Endothelial cell of umbilical vein (primary cell): ENCODE data around the gene EEF1AKMT2. TPM values are rescaled to one million over a fixed set of nuclear protein-coding genes. Genes with fewer than 3 reads are reported as not detected.

Source experiments
- BruUV-seq: library from RNA; stranded (reverse); fragments of 400-500 nt; replicated peaks from 2 replicates; lab custom pipeline; 2021; lab: Mats Ljungman, UMichigan
- CTCF ChIA-PET: fragments of 300-600, 350-600 bp; sonication (Branson Sonifier 250); formaldehyde crosslinking; loops from one replicate; lab custom pipeline; 2021; ENCODE audit warnings: antibody characterized with exemption, inconsistent platforms; lab: Charles Lee
- POLR2A ChIA-PET: fragments of 300-600, 350-600 bp; sonication (Branson Sonifier 250); formaldehyde crosslinking; loops from one replicate; lab custom pipeline; 2021; ENCODE audit warnings: antibody characterized with exemption, inconsistent platforms; lab: Charles Lee
- DNase-seq: peaks from one replicate; pipeline ENCODE4 v3.0.0-alpha.2; 2011; ENCODE audit warnings: low read depth, low spot score
- FAIRE-seq: peaks from 2 replicates; lab custom pipeline; 2011; peaks lifted over from hg19 to GRCh38; lab: Jason Lieb, UNC
- H2AFZ ChIP-seq: 2 replicates; pipeline ENCODE4 v1.6.0; 2012; ENCODE audit warnings: low read depth, low read length, control low read depth, inconsistent platforms
- H3K27ac ChIP-seq: 2 replicates; pipeline ENCODE4 v1.5.1; 2011; ENCODE audit warnings: low read depth, mild to moderate bottlenecking, control low read depth, low read length, moderate library complexity; ENCODE audit not compliant: insufficient read depth
- H3K27me3 ChIP-seq, 2 experiments: 2 replicates each; pipeline versions ENCODE4 v1.6.0 to v1.6.1; 2011; ENCODE audit warnings: low read length in 2 of 2, mixed read lengths in 1 of 2; ENCODE audit not compliant: control insufficient read depth in 2 of 2, insufficient read depth in 2 of 2
- H3K36me3 ChIP-seq, 2 experiments: 2 replicates in 1 of 2; 3 replicates in 1 of 2; pipeline ENCODE4 v1.5.1; 2011; ENCODE audit warnings: low read length in 2 of 2, mild to moderate bottlenecking in 1 of 2, moderate library complexity in 1 of 2; ENCODE audit not compliant: control insufficient read depth in 2 of 2, insufficient read depth in 2 of 2; ENCODE audit errors: extremely low read depth in 1 of 2
- H3K4me1 ChIP-seq: 3 replicates; pipeline ENCODE4 v1.5.1; 2011; ENCODE audit warnings: mild to moderate bottlenecking, low read length; ENCODE audit not compliant: control insufficient read depth, insufficient read depth; ENCODE audit errors: extremely low read depth
- H3K4me2 ChIP-seq: 2 replicates; pipeline ENCODE4 v1.6.1; 2011; ENCODE audit warnings: low read length, control low read depth, mixed read lengths; ENCODE audit not compliant: insufficient read depth
- H3K4me3 ChIP-seq, 3 experiments: fragments of 200-600 bp in 1 of 3; sonication (generic), shearing (Covaris generic) in 1 of 3; replicated peaks in 1 of 3; 2 replicates each; pipeline ENCODE4 v1.5.1; 2011 to 2016; ENCODE audit warnings: control low read depth in 3 of 3, low read length in 3 of 3, mild to moderate bottlenecking in 2 of 3, inconsistent platforms in 1 of 3, low read depth in 1 of 3, moderate library complexity in 1 of 3; ENCODE audit not compliant: insufficient read depth in 1 of 3
- H3K79me2 ChIP-seq: 2 replicates; pipeline ENCODE4 v1.6.0; 2012; ENCODE audit warnings: low read length, inconsistent platforms; ENCODE audit not compliant: control insufficient read depth, insufficient read depth
- H3K9ac ChIP-seq: replicated peaks from 2 replicates; pipeline ENCODE3; 2011; ENCODE audit warnings: low read length, control low read depth; ENCODE audit not compliant: insufficient read depth; ENCODE audit errors: extremely low read depth
- H3K9me1 ChIP-seq: replicated peaks from 3 replicates; pipeline ENCODE4 v1.6.0; 2011; ENCODE audit warnings: mild to moderate bottlenecking, low read length; ENCODE audit not compliant: control insufficient read depth, insufficient read depth; ENCODE audit errors: extremely low read depth
- H3K9me3 ChIP-seq: replicated peaks from 2 replicates; pipeline ENCODE4 v1.5.1; 2012; ENCODE audit warnings: low read length, inconsistent platforms; ENCODE audit not compliant: control insufficient read depth, insufficient read depth
- H4K20me1 ChIP-seq: replicated peaks from 2 replicates; pipeline ENCODE3; 2011; ENCODE audit warnings: mild to moderate bottlenecking, low read length; ENCODE audit not compliant: control insufficient read depth, insufficient read depth; ENCODE audit errors: extremely low read depth
- CTCF ChIP-seq, 2 donors: IDR thresholded peaks; 1 replicate in 1 of 2; 2 replicates in 1 of 2; pipeline ENCODE4 v1.5.1; 2011; ENCODE audit warnings: low read length in 2 of 2, mild to moderate bottlenecking in 2 of 2, moderate library complexity in 2 of 2, control low read depth in 1 of 2, inconsistent platforms in 1 of 2, low read depth in 1 of 2; ENCODE audit not compliant: insufficient read depth in 1 of 2; ENCODE audit errors: extremely low read depth in 1 of 2
- EZH2 ChIP-seq: IDR thresholded peaks from 2 replicates; pipeline ENCODE4 v1.6.1; 2012; ENCODE audit warnings: borderline replicate concordance, low read depth, mild to moderate bottlenecking, moderate library complexity, low read length, inconsistent platforms; ENCODE audit not compliant: severe bottlenecking
- FOS ChIP-seq: IDR thresholded peaks from 2 replicates; pipeline ENCODE4 v1.6.1; 2011; ENCODE audit warnings: mild to moderate bottlenecking, low read length, moderate library complexity, borderline replicate concordance; ENCODE audit not compliant: insufficient read depth
- GATA2 ChIP-seq: IDR thresholded peaks from 2 replicates; pipeline ENCODE4 v1.7.0; 2011; ENCODE audit warnings: low read depth, mild to moderate bottlenecking, moderate library complexity, mixed read lengths, low read length; ENCODE audit not compliant: insufficient read length, insufficient read depth
- JUN ChIP-seq: IDR thresholded peaks from 2 replicates; pipeline ENCODE4 v1.6.1; 2011; ENCODE audit warnings: borderline replicate concordance, low read depth; ENCODE audit not compliant: insufficient read length, insufficient read depth
- MYC ChIP-seq: IDR thresholded peaks from one replicate; pipeline ENCODE4 v1.6.1; 2011; ENCODE audit warnings: mild to moderate bottlenecking, low read depth, low read length
- POLR2A ChIP-seq: IDR thresholded peaks from 2 replicates; pipeline ENCODE4 v1.6.1; 2012; ENCODE audit warnings: low read depth, mild to moderate bottlenecking, control low read depth, low read length
- POLR2AphosphoS5 ChIP-seq: IDR thresholded peaks from 2 replicates; pipeline ENCODE4 v1.6.1; 2012; ENCODE audit warnings: low read depth, mild to moderate bottlenecking, control low read depth, low read length, moderate library complexity; ENCODE audit not compliant: insufficient read depth
- dilution Hi-C: fragments of 300-500 bp; cut with MboI; formaldehyde crosslinking; loops from one replicate; pipeline ENCODE4 v1.15.0; 2019; ENCODE audit warnings: low sequenced_read_pairs; ENCODE audit not compliant: extremely low pct_ligation_motif_present
- intact Hi-C: fragments of 100-400 bp; cut with micrococcal nuclease; formaldehyde crosslinking; loops from one replicate; pipeline ENCODE4 v1.10.0; 2022
- polyA plus RNA-seq, 4 experiments: library from polyadenylated mRNA; depleted of rRNA in 3 of 4; stranded (reverse) in 3 of 4; unstranded in 1 of 4; fragments of >200 nt; gene quantifications; 2 replicates each; pipeline versions ENCODE4 v1.2.1 to v1.2.3, GENCODE V29; 2011 to 2012; ENCODE audit warnings: missing spikeins in 1 of 4
- total RNA-seq: library from RNA; stranded (reverse); gene quantifications from 2 replicates; pipeline ENCODE4 v1.2.3, GENCODE V29; 2021
- TF ChIP-seq, protein P1 (sequence below): IDR thresholded peaks from 2 replicates; pipeline ENCODE4 v1.6.1; 2011; ENCODE audit not compliant: insufficient read depth, insufficient read length

Gene EEF1AKMT2
- total and polyA plus RNA-seq, 2 donors (not counting 3 experiments of a cell fraction or from before 2014, with no cell fraction given), result 8.5 to 21.3 TPM

DNA sequence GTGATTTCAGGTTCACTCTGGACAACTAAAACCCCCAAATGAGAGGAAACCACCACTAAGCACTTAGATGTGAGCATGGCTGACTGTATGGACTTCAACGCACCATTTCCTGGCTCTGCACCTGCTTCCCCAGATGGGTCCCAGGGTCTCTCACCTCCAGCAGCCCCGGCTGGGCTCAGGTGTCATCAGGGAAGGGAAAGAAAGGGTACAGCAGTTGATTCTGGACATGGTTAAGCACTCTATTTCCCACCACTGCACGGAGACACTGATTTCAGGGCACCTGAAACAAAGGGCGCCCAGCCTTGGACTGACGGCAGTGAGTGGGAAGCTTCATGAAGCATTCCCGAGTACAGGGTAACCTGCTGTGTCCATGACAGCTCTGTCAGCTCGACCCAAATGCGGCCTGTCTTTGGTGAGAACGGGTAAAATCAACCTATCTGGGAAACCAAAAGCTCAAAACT lies 66.5 kb downstream of the EEF1AKMT2 start:
- Histone ChIP-seq H3K27me3 (no peaks in the 10 kb centered on the region), H3K9ac (no peak overlapping the region), H4K20me1 (no peaks in the 10 kb centered on the region), H2AFZ (no peak overlapping the region), H3K36me3 (no peaks in the 10 kb centered on the region), H3K9me3 (no peaks in the 10 kb centered on the region), H3K4me1 (peaks cover 11% of the 10 kb centered on the region), H3K27ac (no peak overlapping the region), H3K79me2 (no peaks in the 10 kb centered on the region), H3K4me2 (no peak overlapping the region), H3K4me3 (no peak overlapping the region), H3K9me1 (no peaks in the 10 kb centered on the region)
- no TSS peak for BruUV-seq
- TF ChIP-seq, protein P1, sequence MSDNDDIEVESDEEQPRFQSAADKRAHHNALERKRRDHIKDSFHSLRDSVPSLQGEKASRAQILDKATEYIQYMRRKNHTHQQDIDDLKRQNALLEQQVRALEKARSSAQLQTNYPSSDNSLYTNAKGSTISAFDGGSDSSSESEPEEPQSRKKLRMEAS, result no peak
- no peak for TF ChIP-seq POLR2AphosphoS5
- no peak for TF ChIP-seq GATA2
- TF ChIP-seq EZH2, result no peak
- TF ChIP-seq FOS, result no peak
- TF ChIP-seq CTCF (IDR thresholded peaks at IDR 0.05; ENCODE audit: extremely low read depth in 1 of 2, insufficient read depth in 1 of 2, low read depth in 1 of 2, low read length in 2 of 2), result no peak
- no peak for TF ChIP-seq JUN
- TF ChIP-seq MYC, result no peak
- TF ChIP-seq POLR2A, result no peak
- CTCF ChIA-PET, result interaction anchor here (1.1 to 1.8 kb wide), 2 partner anchors 16 to 18 kb away, joined by 4 to 11 read pairs; no protein-coding TSS in a partner anchor
- dilution Hi-C loops (no loop called here), intact Hi-C loops (no loop called here)
- no peak for FAIRE-seq
- POLR2A ChIA-PET, result no interaction called here
- no peak for DNase-seq
